ENCODE data around the gene HYAL3.

Gene HYAL3

GRCh38 chr3:50331364-50331907 lies 32.2 kb upstream of the HYAL3 start:
- Histone ChIP-seq H3K4me2 (ENCODE audit: low read length) (no peak overlapping the region), H3K27me3 (ENCODE audit: control insufficient read depth, low read length) (no peaks in the 10 kb centered on the region), H3F3A (ENCODE audit: control insufficient read depth, insufficient read depth) (peaks cover 21% of the 10 kb centered on the region), H4K20me1 (ENCODE audit: control insufficient read depth, insufficient read depth, low read depth, low read length) (0 out of 2 replicates have a peak, but pooled peaks cover 8% of the 10 kb centered on the region), H3K36me3 (ENCODE audit: control insufficient read depth, low read length) (peaks cover 78% of the 10 kb centered on the region), H3K9me2 (replicated peaks; ENCODE audit: control insufficient read depth, low read length) (no peaks in the 10 kb centered on the region), H3K79me2 (ENCODE audit: control insufficient read depth, low read length) (peaks cover 62% of the 10 kb centered on the region), H3K9me3 (ENCODE audit: control insufficient read depth, insufficient read depth, low read length) (no peaks in the 10 kb centered on the region), H3K27ac (ENCODE audit: low read depth, low read length) (no peak overlapping the region), H3K4me3 (ENCODE audit: low read length) (no peak overlapping the region), H3K4me1 (ENCODE audit: control insufficient read depth, low read length) (peaks cover 46% of the 10 kb centered on the region)
- TF ChIP-seq EZH2phosphoT487 (IDR thresholded peaks at IDR 0.05; ENCODE audit: borderline replicate concordance, low read length): no peak
- TF ChIP-seq, protein P1, sequence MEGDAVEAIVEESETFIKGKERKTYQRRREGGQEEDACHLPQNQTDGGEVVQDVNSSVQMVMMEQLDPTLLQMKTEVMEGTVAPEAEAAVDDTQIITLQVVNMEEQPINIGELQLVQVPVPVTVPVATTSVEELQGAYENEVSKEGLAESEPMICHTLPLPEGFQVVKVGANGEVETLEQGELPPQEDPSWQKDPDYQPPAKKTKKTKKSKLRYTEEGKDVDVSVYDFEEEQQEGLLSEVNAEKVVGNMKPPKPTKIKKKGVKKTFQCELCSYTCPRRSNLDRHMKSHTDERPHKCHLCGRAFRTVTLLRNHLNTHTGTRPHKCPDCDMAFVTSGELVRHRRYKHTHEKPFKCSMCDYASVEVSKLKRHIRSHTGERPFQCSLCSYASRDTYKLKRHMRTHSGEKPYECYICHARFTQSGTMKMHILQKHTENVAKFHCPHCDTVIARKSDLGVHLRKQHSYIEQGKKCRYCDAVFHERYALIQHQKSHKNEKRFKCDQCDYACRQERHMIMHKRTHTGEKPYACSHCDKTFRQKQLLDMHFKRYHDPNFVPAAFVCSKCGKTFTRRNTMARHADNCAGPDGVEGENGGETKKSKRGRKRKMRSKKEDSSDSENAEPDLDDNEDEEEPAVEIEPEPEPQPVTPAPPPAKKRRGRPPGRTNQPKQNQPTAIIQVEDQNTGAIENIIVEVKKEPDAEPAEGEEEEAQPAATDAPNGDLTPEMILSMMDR (IDR thresholded peaks at IDR 0.05; ENCODE audit: low read depth, low read length, poor library complexity, severe bottlenecking): no peak

GRCh38 chr3:50330330-50330729 lies 31.1 kb upstream of the HYAL3 start:
- no peaks in the 10 kb centered on the region for H3K9me2 ChIP-seq (replicated peaks; ENCODE audit: control insufficient read depth, low read length)

DNA sequence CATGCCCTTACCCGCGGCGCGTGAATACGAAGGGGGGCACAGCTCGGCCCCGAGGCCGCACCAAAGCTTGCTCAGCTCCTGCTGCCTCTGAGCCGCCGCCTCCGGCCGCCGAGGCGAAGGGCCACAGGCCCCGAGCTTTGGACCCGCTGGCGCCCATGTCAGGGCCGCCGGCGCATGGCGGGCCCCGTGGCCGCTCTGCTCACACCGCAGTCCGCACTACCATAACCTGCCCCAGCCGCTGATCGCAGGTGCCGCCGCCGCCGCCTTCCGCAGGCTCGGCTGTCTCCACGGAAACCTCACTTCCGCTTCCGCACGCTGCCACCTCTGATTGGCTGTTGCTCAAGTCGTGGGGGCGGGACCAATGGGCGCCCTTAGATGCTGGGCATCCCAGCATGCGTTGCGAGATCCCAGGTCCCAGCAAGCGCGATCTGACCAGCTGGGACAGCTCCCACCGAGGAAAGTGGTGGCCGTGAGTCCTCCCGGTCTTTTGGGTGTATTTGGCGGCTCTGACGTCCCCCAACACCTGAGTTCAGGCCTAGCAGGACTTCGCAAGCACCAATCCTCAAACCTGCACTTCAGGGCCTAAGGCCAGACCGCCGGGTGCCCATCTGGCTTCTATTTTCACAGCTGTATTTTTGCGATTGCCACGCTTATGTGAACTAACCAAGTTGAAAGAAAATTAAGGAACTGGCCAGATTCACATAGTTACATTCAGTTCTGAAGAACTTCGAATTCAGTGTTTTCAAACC lies 28.9 kb upstream of the HYAL3 start, which contains the start of gene TUSC2:
Gene TUSC2 (minus strand): TSS at position 281 of the 749 bp plus-strand sequence. CDS start 124 bp downstream, at position 157.
- H3K4me3 ChIP-seq (ENCODE audit: low read length): peak within 1 kb of the TSS; percentile 91

More at GRCh38 chr3:50330330-50330729, 31.1 kb upstream of the HYAL3 start:
- Histone ChIP-seq H3K36me3 (ENCODE audit: control insufficient read depth, low read length) (peaks cover 78% of the 10 kb centered on the region), H3K27me3 (ENCODE audit: control insufficient read depth, low read length) (no peaks in the 10 kb centered on the region), H3F3A (ENCODE audit: control insufficient read depth, insufficient read depth) (peaks cover 21% of the 10 kb centered on the region), H4K20me1 (ENCODE audit: control insufficient read depth, insufficient read depth, low read depth, low read length) (no peaks in the 10 kb centered on the region), H3K4me1 (ENCODE audit: control insufficient read depth, low read length) (peaks cover 38% of the 10 kb centered on the region), H3K4me3 (ENCODE audit: low read length) (no peak overlapping the region), H3K27ac (ENCODE audit: low read depth, low read length) (no peak overlapping the region), H3K4me2 (ENCODE audit: low read length) (no peak overlapping the region), H3K9me3 (ENCODE audit: control insufficient read depth, insufficient read depth, low read length) (no peaks in the 10 kb centered on the region), H3K79me2 (ENCODE audit: control insufficient read depth, low read length) (peaks cover 57% of the 10 kb centered on the region)
- TF ChIP-seq, protein P1 (IDR thresholded peaks at IDR 0.05; ENCODE audit: low read depth, low read length, poor library complexity, severe bottlenecking): no peak
- no peak for TF ChIP-seq EZH2phosphoT487 (IDR thresholded peaks at IDR 0.05; ENCODE audit: borderline replicate concordance, low read length)

More for the DNA sequence above, 28.9 kb upstream of the HYAL3 start, which contains the start of gene TUSC2:
- Histone ChIP-seq H3K36me3 (ENCODE audit: control insufficient read depth, low read length) (peaks cover 68% of the 10 kb centered on the region), H3K27me3 (ENCODE audit: control insufficient read depth, low read length) (no peaks in the 10 kb centered on the region), H3K4me2 (ENCODE audit: low read length) (peak within 1 kb of the TSS; percentile 72), H3K79me2 (ENCODE audit: control insufficient read depth, low read length) (peaks cover 35% of the 10 kb centered on the region), H3K4me1 (ENCODE audit: control insufficient read depth, low read length) (peaks cover 23% of the 10 kb centered on the region), H3K9me2 (replicated peaks; ENCODE audit: control insufficient read depth, low read length) (no peaks in the 10 kb centered on the region), H3F3A (ENCODE audit: control insufficient read depth, insufficient read depth) (peaks cover 21% of the 10 kb centered on the region), H3K9me3 (ENCODE audit: control insufficient read depth, insufficient read depth, low read length) (no peaks in the 10 kb centered on the region), H3K27ac (ENCODE audit: low read depth, low read length) (peak within 1 kb of the TSS; percentile 36), H4K20me1 (ENCODE audit: control insufficient read depth, insufficient read depth, low read depth, low read length) (no peaks in the 10 kb centered on the region)
- TF ChIP-seq, protein P1 (IDR thresholded peaks at IDR 0.05; ENCODE audit: low read depth, low read length, poor library complexity, severe bottlenecking): no peak
